ENCODE measurements around the gene RNF126. TPM values are rescaled to one million over a fixed set of nuclear protein-coding genes. Genes with fewer than 3 reads are reported as not detected.

RNF126 gene
- total RNA-seq, 1 donor from 2014 or later = 85.2 TPM

DNA sequence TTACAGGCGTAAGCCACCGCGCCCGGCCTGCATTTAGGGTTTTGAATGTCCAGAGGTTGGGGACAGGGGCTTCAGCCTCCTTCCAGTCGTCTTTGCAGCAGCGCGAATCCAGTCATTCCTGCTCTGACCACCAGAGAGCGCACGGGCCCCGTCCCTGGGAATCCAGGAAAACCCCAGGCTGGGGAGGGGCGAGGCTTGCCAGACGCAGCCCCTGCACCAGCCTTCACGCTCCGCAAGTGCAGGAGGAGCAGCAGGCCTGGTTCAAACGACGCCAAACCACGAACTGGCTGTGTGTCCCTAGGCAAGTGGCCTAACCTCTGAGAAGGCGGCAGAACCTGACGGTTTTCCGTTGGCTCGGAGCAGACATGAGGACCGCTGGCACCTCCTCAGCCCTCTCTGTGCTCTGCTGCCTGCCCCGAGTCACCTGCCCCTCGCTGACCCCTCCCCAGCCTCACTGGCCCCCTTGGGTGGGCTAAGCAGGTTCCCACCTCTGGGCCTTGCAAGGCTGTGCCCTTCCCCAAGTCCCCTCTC, 2.0 kb upstream of the RNF126 start:
- intact Hi-C loops (cut with micrococcal nuclease) = loop anchor here (1.0 to 5.0 kb wide), 5 partner anchors 69 to 582 kb away; partner anchors contain the start of genes HCN2, MIDN, RNU6-2 and TMEM259

DNA sequence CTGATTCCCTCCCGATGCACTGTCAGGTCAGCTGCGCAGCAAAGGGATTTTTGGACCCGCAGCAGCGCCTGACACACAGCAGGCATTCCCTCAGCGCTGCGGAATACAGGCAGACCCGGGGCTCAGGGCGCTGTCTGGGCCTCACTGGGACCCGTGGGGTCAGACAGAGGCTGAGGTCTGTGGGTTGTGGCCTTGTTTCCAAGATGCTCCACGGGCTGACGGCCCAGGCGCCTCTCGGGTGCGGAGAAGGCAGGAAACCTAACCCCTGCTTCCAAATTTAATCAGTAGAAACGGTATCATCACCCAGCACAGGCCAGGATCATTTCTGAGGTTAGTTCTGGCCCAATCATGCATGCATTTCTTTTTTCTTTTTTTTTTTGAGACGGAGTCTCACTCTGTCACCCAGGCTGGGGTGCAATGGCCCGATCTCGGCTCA, 686 bp upstream of the RNF126 start:
- intact Hi-C loops (cut with micrococcal nuclease) = loop anchor here (1.0 to 5.0 kb wide), 8 partner anchors 17 to 584 kb away; partner anchors contain the start of genes HCN2, MIDN, PTBP1 and RNU6-2

DNA sequence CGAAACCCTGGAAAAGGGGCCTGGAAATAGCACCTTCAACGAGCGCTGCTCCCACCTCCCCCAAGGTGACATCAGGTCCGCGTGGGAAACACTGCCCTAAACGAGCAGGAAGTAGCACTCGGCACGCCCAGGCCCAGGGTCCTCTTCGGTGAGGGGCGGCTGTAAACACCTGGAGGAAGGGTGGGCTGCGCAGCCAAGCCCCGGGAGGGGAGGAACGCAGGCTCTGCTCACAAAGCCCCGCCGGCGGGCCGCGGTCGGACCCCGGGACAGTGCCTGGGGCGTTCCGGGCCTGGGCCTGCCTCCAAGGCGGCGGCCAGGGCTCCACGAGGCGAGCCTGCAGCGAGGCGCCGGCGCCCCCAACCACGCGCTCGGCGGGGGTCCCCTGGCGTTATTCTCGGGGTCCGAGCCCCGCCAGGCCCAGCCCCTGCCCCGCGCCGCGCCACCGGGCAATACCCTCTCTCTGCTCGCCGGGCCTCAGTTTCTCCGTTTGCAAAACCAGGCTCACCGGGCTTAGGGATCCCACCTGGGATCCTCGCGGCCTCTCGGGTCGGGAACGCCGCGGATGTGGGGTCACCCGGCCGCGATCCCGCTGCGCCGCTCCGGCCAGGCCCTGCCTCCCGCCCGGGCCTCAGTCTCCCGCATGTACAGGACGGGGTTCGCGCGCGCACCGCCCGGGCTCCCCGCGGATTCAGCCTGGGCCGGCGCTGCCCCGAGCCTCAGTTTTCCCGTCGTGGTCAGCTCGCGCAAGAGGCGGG, 630 bp downstream of the RNF126 start:
- intact Hi-C loops (cut with micrococcal nuclease) = loop anchor here (1.0 to 5.0 kb wide), 5 partner anchors 75 to 585 kb away; partner anchors contain the start of genes BSG, HCN2, MIDN and RNU6-2

DNA sequence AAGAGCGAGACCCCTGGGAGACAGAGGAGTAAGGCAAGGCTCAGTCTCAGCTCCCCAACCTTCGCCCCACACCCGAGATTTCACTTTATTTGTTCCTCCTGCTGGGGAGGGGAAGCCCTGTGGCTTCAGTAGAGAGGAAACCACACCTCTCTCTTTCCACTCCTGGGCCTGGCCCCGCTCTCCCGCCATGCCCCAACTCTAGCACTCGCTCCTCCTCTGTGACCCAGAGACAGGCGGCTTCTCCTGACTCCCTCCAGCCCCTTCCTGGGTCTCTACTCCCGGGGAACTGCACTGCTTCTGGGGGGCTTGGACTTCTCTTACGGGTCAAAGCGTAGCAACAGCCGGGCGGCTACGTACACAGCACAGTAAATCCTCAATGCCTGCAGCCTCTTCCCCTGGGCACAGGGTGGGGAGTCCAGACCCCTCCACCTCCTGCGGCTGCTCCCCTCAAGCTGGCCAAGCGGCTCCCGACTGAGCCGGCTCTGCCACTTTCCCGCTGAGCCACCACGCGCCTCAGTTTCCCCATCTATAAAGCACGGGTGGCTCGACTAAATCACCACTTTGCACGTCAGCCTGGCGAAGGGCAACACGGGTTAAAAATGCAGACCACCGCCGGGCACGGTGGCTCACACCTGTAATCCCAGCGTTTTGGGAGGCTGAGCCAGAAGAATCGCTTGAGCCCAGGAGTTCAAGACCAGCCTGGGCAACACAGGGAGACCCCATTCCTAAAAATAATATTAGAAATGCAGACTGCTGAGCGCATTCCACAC, 1.4 kb downstream of the RNF126 start:
- intact Hi-C loops (cut with micrococcal nuclease) = loop anchor here (1.0 to 5.0 kb wide), 8 partner anchors 28 to 586 kb away; partner anchors contain the start of genes BSG, HCN2, MIDN and POLRMT

DNA sequence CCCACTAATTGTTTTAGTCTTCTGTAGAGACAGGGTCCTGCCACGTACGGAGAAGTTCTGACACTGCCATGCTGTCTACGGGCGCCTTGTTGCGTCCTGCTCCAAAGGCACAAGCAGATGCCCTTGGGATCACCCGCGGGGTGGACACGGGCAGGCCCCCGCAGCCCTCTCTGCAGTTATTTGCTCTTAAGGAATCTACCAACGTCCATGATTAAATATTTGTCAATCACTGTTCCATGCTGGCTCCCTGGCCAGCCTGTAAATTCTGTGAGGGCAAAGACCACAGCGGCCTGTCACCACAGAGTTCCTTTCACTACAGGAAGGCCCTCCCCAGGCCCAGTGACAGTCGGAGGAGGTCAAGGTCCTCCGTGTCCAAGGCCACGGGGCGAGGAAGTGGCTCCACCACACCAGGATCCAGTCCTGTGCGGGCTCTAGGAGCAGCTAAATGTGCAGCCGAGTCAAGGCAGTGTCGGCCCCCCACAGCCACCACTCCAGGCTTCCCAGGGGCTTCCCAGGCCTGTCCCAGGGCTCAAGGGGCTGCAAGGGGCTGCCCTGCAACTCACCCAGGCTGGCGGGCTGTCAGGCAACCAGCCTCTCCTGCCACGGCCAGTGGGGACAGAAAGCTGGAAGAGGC, 2.1 kb downstream of the RNF126 start:
- intact Hi-C loops (cut with micrococcal nuclease) = loop anchor here (1.0 to 5.0 kb wide), 6 partner anchors 28 to 586 kb away; partner anchors contain the start of genes HCN2, MIDN, POLRMT and RNU6-2

DNA sequence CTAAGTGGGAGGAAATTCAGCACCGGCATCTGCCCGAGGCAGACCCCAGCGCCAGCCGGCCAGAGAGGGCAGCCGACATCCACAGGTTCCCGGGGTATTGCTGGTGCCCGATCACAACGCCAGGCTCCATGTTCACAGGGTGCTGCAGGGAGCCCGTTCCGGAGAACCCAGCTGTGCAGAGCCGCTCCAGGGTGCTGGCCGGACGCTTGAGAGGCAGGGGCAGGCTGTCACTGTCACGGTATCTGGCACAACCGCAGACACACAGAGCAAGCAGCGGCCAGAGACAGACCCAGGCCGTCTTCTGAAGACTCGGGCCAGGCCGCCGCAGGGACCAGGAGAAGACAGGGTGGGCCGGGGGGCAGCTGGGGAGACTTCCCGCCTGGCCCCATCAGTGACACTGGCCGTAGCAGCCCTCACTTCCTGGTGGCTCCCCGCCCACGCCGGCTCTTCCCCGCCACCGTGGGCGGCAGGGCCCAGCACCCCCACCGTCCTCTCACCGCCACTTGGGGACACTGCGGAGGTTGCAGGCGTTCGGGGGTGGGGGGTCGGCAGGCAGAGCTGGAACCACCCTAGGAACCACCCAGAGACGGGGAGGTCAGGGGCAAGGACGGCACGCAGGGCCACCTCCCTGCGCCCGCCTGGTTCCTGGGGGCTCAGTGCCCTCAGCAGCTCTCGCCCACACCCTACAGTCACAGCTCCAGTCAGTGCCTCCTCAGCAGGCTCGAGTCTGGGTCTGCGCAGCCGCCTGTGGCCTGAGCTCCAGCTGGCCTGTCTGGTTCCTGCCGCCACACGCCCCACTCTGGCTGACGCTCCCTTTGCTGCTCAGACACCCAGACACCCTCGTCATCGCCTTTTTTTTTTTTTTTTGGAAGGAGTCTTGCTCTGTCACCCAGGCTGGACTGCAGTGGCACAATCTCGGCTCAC, 3.8 kb downstream of the RNF126 start:
- intact Hi-C loops (cut with micrococcal nuclease) = no loop called here

DNA sequence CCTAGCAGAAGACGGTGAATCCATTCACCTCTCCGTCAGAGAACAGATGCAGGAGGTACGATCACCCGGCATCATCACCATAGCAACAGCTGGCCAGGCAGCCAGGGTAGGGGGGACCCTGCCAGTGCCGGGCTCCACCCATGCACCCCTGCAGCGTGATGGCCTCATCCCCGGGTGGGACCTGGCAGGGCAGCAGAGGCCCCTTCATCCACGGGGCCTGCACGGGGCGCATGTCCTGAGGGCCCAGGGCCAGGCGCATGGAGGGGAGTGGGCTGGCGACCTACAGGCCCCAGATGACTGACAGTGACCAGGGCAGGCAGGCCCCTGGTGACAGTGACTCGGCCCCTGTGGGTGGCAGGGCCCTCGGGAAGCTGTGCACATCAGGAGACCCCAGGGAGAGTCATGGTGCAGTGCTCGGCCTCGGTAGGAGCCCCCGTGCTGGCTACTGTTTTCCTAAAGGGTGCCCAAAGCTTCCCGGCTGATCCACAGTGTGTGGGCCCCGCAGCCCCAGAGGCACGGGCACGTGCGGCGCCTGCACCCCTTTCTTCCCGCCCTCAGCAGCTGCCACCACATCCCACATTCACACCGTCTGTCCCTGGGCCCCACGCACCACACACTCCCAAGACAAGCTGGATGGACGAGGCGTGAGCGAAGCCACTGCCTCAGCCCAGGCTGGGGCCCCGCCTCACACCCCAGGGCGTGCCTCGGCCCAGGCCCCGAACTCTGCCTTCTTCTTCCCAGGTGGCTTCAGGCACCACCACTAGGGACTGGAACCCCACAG, 4.8 kb downstream of the RNF126 start:
- intact Hi-C loops (cut with micrococcal nuclease) = no loop called here

DNA sequence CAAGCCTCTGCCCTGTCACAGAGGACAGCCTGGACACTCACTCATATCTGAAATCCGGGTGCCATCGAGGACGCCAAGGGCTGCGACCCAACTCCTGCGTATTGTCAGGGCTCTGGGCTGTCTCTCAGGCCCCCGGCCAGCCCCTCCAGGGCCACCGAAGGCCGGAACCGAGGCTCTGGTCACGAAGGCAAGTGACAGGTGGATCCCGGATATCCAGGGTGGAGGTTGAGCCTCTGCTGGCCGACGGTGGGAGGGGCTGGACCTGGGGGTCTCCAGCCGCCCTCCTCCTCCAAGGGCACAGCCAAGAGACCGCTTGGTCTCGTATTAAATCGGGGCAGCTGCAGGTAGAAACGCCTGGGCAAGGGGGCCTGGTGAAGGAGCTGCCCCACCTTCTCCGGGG, 5.4 kb downstream of the RNF126 start:
- intact Hi-C loops (cut with micrococcal nuclease) = no loop called here

DNA sequence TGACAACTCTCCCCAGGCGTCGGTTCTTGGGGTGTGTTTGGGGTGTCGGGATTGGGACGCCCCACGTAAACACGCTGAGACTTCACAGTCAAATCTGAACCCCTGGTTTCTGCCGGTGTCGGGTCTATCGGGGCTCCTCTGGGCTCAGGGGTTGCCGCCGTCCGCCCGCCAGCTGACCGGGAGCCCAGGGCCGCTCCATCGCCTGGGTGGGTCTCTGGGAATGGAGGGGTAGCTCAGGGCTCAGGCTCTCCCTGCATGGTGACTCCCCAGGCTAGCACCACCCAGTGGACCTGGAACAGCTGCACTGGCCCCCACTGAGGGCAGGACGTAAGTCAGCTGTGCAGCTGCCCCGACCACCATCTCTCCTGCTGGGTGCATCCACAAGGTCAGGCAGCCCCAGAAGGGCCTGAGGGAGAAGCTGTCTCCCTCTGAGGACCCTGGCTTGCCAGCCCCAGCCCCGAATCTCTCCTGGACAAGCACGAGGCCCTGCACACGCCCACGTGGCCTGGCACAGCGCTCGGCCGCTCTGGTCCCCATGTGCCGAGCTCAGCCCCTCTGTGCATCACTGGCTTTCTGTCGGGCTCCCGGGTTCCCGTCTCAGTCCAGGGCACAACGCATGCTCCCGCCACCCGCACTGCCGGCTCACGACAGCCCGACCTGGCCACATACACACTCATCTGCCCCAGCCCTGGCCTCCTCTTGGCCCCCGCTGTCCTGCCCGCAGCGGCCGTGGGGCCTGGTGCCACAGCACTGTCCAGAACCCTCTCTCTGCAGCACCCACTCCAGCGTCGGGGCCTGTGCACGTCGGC, 6.1 kb downstream of the RNF126 start:
- intact Hi-C loops (cut with micrococcal nuclease) = no loop called here

DNA sequence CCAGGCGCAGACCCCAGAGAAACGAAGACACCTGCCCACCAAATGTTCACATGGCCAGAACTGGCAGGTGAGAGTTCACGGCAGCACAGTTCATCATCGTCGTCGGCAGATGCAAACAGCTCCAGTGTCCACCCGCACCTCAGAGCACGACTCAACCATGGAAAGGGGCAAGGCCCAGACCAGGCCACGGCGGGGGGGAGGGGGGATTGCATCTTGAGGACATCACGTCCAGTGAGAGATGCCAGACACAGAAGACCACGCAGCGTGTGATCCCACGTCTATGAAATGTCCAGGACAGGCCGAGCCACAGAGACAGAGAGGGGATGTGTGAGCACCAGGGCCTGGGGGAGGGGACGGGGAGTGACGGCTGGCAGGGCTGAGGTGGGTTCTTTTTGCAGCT, 7.3 kb downstream of the RNF126 start:
- intact Hi-C loops (cut with micrococcal nuclease) = no loop called here

DNA sequence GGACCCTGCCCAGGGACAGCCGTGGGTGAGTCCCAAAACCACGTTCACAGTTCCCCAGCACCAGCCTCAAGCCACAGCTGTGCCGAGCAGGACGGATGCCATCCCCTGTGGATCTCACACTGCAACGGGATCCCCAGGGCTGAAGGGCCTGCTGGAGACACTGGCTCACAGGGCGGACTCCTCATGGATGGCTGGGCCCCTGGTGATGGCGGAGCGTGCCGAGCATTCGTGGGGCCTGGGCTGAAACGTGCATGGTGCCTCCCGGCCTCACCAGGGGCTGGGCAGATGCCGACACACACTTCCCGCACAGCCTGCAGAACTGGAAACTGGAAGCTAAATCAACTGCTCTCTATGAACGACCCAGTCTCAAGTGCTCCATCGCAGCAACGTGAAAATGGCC, 9.6 kb downstream of the RNF126 start:
- intact Hi-C loops (cut with micrococcal nuclease) = no loop called here

DNA sequence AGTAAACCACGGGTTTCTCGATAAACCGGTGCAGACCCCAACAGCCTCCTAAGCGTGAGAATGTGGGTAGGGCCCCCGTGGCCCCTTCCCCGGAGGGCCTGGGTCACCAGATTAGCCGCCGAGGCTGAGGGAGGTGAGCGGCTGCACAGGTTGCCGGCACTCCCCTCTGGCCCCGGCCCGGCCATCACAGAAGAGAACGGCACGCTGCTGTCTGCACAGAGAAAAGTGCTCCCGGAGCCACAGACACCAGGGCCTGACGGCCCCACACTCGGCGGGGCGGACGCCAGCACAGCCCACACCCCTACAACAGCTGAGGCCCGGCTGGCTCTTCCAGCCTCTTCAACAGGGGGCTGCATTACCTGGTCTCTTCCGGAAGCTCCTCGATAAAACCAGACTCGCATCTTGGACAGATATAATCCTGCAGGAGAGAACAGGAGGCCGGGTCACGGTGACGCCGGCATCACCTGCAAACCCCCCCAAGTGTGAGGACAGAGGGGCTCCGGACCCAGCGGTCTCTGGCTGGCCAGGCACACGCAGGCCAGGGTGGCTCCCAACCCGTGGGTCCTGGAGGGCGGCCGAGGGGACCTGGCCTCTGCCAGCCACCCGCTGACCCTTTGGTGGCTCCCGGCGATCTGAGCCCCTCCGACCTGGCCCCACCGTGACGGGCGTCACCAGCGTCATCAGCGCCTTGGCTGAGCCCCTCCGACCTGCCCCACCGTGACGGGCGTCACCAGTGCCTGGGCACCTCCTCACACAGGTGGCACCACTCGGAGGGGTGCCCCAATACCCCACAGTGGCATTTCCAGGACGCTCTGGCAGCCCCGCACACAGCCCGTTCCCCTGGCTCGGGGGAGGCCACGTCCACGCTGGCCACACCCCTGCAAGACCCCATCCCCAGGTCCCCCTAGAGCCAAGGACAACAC, 10.3 kb downstream of the RNF126 start:
- intact Hi-C loops (cut with micrococcal nuclease) = no loop called here

DNA sequence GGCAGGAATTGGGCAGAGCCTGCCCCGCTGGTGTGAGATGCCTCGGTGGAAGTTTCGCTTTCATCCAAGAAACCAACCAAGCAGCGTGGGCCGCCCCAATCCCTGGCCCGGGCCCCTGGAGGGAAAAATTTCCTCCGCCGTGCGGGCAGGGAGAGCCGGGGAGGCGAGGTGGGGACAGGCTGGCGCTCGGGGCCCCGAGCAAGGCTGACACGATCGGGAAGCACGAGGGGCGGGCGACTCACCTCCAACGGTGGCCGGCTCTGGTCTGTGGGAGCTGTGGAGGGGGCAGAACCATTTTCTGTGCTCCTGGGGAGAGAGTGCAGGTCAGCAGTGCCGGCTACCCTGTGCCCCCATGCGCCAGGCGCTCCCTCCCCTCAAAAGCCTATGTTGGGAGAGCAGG, 11.0 kb downstream of the RNF126 start:
- intact Hi-C loops (cut with micrococcal nuclease) = no loop called here

DNA sequence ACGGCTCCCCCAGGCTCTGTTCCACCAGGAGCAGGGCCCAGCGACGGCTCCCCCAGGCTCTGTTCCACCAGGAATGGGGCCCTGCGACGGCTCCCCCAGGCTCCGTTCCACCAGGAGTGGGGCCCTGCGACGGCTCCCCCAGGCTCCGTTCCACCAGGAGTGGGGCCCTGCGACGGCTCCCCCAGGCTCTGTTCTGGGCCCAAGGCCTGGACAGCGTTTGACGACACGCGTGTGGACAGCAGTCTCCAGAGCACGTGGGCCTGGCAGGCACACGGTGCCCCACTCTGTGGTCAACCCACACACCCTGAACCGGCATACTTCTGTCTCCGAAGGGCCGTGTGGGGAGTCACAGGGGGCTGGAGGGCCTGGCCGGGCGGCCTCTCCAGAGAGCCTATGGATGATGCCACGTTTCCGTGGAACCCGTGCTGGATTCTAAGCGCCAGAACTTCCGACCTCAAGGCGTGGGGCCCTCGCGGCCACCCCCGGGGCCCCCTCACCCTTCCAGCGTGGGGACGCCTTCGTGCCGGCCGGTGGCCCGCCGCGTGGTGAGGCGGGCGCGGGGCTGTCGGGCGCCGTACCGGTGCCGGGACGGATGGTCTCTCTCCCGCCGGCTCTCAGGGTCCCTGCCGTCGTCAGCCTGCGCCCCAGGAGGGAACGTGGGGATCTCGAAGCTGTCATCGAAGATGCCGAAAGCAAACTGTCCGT, 11.7 kb downstream of the RNF126 start:
- intact Hi-C loops (cut with micrococcal nuclease) = no loop called here

DNA sequence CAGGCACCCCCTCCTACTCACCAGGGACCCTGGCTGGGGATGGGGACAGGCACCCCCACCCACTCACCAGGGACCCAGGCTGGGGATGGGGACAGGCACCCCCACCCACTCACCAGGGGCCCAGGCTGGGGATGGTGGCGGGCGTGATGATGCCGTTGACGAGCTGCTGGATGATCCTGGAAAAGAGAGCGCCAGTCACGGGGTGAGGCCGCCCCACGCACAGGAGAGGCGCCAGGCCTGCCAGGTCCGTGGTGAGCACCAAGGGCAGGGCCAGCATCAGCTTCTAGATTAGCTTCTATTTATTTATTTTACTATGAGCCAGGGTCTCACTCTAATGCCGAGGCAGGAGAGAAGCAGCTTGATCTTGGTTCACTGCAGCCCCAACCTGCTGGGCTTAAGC, 12.9 kb downstream of the RNF126 start:
- intact Hi-C loops (cut with micrococcal nuclease) = no loop called here

DNA sequence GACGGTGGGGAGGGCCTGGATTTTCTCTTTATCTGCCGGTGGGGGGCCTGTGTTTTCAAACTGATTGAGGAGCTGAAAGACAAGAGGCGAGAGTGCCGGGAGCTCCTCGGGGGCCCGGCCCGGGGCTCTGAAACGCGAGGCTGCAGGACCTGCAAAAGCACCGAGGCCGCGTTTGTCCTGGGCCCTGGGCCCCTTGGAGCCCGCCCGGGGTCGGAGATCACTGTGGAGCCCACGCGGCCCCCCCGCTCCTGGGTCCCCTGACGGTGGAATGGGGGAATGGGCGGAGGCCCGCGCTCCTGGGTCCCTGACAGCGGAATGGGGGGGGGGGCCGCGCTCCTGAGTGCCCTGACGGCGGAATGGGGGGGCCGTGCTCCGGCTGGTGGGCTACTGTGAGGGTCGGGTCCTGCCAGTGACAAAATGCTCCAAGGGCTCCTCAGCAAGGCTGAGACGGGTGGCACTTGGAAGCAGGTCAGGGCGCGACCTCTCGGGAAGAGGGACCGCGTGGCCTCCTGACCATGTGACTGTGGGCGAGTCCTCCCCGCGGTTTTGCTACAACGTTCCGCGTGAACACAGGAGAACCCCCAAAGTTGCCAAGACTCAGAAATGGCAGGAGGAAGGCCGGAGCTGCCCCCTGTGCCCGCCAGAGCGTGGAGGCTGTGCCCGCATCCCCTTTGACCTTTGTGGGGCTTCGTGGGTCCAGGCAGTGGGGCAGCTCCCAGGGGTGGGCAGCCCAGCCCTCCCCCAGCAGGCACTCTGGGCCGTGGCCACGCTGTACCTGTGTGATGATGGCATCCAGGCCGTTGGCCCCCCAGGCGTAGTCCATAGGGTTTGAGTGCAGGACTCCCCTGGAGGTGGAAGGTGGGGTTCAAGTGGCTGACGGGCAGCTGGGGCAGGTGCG, 13.9 kb downstream of the RNF126 start:
- intact Hi-C loops (cut with micrococcal nuclease) = no loop called here
